MCF 10A (cell line): ENCODE measurements around the gene TMEM72. TPM values are rescaled to one million over a fixed set of nuclear protein-coding genes. Genes with fewer than 3 reads are reported as not detected.

Source experiments
- BruUV-seq: library from RNA; stranded (reverse); fragments of 400-500 nt; replicated peaks from 2 replicates; lab custom pipeline; 2021; lab: Mats Ljungman, UMichigan
- CTCF ChIA-PET: fragments of 300-600 bp; sonication (Branson Sonifier 250); formaldehyde crosslinking; extraction: SDS; loops from one replicate; lab custom pipeline; 2021; ENCODE audit warnings: antibody characterized with exemption, inconsistent platforms; lab: Yijun Ruan, JAX
- POLR2A ChIA-PET: fragments of 300-600, 350-650 bp; sonication (Branson Sonifier 250); formaldehyde crosslinking; extraction: SDS; loops from one replicate; lab custom pipeline; 2020; ENCODE audit warnings: antibody characterized with exemption, inconsistent platforms; lab: Yijun Ruan, JAX
- DNase-seq: peaks from one replicate; pipeline ENCODE4 v3.0.0-alpha.2; 2018; ENCODE audit not compliant: unreplicated experiment
- H3K27ac Mint-ChIP-seq: one replicate; pipeline ENCODE4 v1.8.0; 2022; ENCODE audit warnings: mild to moderate bottlenecking, low read depth, mixed read lengths; ENCODE audit not compliant: unreplicated experiment
- H3K27me3 Mint-ChIP-seq: one replicate; pipeline ENCODE4 v1.8.0; 2022; ENCODE audit warnings: mixed read lengths; ENCODE audit not compliant: insufficient read depth, unreplicated experiment
- H3K36me3 Mint-ChIP-seq: one replicate; pipeline ENCODE4 v1.8.0; 2022; ENCODE audit warnings: mild to moderate bottlenecking, moderate library complexity, mixed read lengths; ENCODE audit not compliant: insufficient read depth, unreplicated experiment
- H3K4me1 Mint-ChIP-seq: one replicate; pipeline ENCODE4 v1.8.0; 2022; ENCODE audit warnings: mixed read lengths; ENCODE audit not compliant: insufficient read depth, unreplicated experiment
- H3K4me3 Mint-ChIP-seq: one replicate; pipeline ENCODE4 v1.8.0; 2022; ENCODE audit warnings: mild to moderate bottlenecking, moderate library complexity, mixed read lengths; ENCODE audit not compliant: unreplicated experiment
- H3K9me3 Mint-ChIP-seq: one replicate; pipeline ENCODE4 v1.8.0; 2022; ENCODE audit warnings: mixed read lengths; ENCODE audit not compliant: unreplicated experiment
- intact Hi-C: fragments of 100-400 bp; cut with micrococcal nuclease; formaldehyde crosslinking; loops from 2 replicates; pipeline ENCODE4 v1.14.1; 2022
- total RNA-seq: library from RNA; stranded (reverse); gene quantifications from 2 replicates; pipeline ENCODE4 v1.2.3, GENCODE V29; 2022
- TF ChIP-seq, protein P1 (sequence below): fragments of 200-600 bp; IDR thresholded peaks from one replicate; pipeline ENCODE4 v1.8.0; 2022; ENCODE audit warnings: antibody characterized with exemption, mild to moderate bottlenecking; ENCODE audit not compliant: unreplicated experiment

Gene TMEM72
- total RNA-seq, 1 experiment from 2014 or later: not detected

DNA sequence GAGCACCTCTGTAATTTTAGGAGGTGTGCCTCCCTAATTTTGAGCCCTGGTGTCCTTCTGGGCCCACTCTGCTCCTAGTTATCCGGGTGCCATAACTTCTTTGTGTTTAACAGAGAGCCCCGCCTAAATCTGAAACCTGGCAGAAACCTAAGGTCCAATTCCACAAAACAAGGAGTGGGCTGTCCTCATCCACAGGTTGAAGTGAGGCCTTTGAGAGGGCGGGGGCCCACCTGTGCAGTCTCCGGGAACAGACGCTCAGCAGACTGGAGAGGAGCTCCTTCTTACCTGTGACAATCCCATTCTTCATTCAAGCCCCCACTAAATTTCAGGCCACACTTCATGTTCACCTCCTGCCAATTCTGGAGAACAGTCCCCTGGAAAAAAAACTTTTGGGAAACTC lies 10.9 kb downstream of the TMEM72 start:
- no peaks in the 10 kb centered on the region for H3K36me3 Mint-ChIP-seq
- no TSS peak for BruUV-seq
- intact Hi-C loops: no loop called here
- H3K27me3 Mint-ChIP-seq: peaks cover 36% of the 10 kb centered on the region
- TF ChIP-seq, protein P1, sequence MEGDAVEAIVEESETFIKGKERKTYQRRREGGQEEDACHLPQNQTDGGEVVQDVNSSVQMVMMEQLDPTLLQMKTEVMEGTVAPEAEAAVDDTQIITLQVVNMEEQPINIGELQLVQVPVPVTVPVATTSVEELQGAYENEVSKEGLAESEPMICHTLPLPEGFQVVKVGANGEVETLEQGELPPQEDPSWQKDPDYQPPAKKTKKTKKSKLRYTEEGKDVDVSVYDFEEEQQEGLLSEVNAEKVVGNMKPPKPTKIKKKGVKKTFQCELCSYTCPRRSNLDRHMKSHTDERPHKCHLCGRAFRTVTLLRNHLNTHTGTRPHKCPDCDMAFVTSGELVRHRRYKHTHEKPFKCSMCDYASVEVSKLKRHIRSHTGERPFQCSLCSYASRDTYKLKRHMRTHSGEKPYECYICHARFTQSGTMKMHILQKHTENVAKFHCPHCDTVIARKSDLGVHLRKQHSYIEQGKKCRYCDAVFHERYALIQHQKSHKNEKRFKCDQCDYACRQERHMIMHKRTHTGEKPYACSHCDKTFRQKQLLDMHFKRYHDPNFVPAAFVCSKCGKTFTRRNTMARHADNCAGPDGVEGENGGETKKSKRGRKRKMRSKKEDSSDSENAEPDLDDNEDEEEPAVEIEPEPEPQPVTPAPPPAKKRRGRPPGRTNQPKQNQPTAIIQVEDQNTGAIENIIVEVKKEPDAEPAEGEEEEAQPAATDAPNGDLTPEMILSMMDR: no peak
- DNase-seq: no peak
- H3K4me1 Mint-ChIP-seq: no peaks in the 10 kb centered on the region
- H3K4me3 Mint-ChIP-seq: no peak overlapping the region
- H3K27ac Mint-ChIP-seq: no peak overlapping the region
- CTCF ChIA-PET: interaction anchor here (0.7 to 1.4 kb wide), 2 partner anchors 54 to 1328 kb away, joined by 3 to 6 read pairs; no protein-coding TSS in a partner anchor
- H3K9me3 Mint-ChIP-seq: peaks cover 7% of the 10 kb centered on the region
- POLR2A ChIA-PET: no interaction called here

DNA sequence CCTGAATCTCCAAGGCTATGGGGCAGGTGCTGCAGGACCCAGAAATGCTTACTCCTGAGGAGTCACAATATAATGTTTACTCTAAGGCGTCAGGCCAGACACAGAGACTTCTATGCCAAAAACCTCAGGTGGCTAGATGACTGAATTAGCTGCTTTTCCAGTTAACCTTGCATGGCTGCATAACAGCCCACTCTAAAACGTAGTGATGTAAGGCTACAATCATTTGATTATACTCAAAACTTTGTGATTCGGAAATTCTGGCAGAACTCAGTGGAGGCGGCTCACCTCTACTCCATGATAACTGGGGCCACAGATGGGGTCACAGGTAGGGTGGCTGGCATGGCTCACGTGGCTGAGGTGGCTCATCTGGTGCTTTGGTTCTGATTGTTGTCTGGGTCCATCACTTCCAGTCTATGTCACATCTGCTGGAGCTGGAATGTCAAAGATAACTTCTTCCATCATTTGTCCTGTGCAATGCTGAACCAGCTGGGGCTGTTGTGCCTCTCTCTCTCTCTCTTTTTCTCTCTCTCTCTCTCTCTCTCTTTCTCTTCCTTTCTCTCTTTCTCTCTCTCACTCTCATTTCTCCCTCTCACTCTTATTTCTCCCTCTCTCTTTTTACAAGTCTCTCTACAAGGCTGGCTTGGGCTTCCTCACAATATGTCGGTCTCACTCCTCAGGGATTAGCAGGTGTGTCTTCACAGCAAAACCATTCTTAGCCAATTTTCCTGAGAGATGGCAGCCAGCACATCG lies 11.8 kb downstream of the TMEM72 start:
- peaks cover 28% of the 10 kb centered on the region for H3K27me3 Mint-ChIP-seq
- TF ChIP-seq, protein P1: no peak
- peaks cover 2% of the 10 kb centered on the region for H3K9me3 Mint-ChIP-seq
- intact Hi-C loops: no loop called here
- ChIA-PET CTCF (no interaction called here), POLR2A (no interaction called here)
- no peaks in the 10 kb centered on the region for H3K4me1 Mint-ChIP-seq
- H3K36me3 Mint-ChIP-seq: no peaks in the 10 kb centered on the region
- DNase-seq: no peak
- no peak overlapping the region for H3K27ac Mint-ChIP-seq
- BruUV-seq: no TSS peak
- no peak overlapping the region for H3K4me3 Mint-ChIP-seq

DNA sequence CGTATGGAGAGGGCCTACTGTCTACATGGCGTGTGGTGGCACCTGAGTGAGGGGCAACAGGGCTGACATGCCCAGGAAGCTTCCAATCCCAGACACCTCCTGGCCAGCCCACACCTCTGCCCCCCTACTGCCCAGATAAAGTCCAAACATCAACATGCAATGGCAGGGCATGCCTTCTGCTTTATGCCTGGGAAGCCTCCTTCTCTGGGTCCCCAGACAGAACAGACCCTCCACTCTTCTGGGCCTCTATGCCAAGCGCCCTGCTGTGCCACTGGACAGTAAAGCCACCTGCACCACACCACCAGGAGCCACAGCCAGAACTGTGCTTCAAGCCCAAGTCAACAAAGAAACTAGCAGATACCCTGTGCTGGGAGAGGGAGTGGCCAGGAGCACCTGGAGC lies 12.5 kb downstream of the TMEM72 start:
- POLR2A ChIA-PET: no interaction called here
- CTCF ChIA-PET: no interaction called here

More for the DNA sequence above, 12.5 kb downstream of the TMEM72 start:
- Mint-ChIP-seq H3K27me3 (peaks cover 30% of the 10 kb centered on the region), H3K9me3 (peaks cover 3% of the 10 kb centered on the region), H3K27ac (no peak overlapping the region), H3K4me3 (no peak overlapping the region), H3K4me1 (no peaks in the 10 kb centered on the region), H3K36me3 (no peaks in the 10 kb centered on the region)
- no peak for DNase-seq
- intact Hi-C loops: no loop called here
- no TSS peak for BruUV-seq
- TF ChIP-seq, protein P1: no peak
